GM18505 (cell line): ENCODE data around the gene SLC41A2.
"Not testable (repeated sequence)": the region's sequence is repeated elsewhere in the genome, so short reads cannot be mapped to it uniquely, and the experiment has no call there.

Experiments used
- ATAC-seq: cut with Tn5 transposase; IDR thresholded peaks from one replicate; pipeline ENCODE4 v1.9.1; 2021; ENCODE audit not compliant: unreplicated experiment
- POLR2A ChIP-seq: IDR thresholded peaks from 4 replicates; pipeline ENCODE4 v1.6.1; 2011; ENCODE audit warnings: borderline replicate concordance; ENCODE audit not compliant: insufficient read depth, insufficient read length; ENCODE audit errors: extremely low read depth

The SLC41A2 gene

DNA sequence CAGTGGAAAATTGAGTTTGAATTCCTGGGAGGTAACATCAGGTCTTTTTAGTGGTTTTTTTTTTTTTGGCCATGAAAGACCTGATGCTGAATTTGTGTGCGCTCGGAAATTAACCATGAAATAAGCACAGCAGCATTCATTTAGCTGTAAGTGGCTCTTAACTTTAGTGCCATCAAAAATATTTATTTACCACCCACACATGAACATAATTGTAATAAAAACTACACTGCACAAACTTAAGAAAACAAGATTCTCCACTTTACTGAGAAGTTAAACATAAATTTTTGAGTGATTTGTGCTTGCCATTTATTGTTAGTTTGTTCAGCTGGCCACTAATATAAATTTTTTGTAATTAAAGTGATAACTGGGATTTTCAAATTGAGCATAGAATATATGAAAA, 2.4 kb downstream of the SLC41A2 start:
- no peak for TF ChIP-seq POLR2A
- ATAC-seq: no peak

DNA sequence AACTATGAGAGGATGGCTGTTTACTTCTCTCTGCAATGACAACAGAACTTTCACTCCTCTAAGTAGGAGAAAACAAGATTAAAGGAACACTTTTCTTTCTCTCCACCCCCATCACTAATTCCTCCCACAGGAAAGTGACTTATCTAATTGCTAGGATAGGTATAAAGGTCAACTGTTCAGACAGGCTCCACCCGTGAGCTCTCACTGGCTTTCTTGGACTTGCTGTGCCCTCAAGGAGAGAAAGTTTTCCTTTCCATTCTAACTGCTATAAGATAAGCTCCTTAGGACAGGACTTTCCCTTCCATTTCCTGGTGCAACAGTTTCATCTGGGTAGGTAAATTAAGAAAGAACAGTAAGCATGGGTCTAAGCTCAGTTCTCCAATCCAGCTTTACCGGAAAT, 4.8 kb downstream of the SLC41A2 start:
- no peak for TF ChIP-seq POLR2A
- no peak for ATAC-seq

GRCh38 chr12:104952816-104953215, 5.3 kb downstream of the SLC41A2 start:
- ATAC-seq: no peak
- no peak for TF ChIP-seq POLR2A

GRCh38 chr12:104951759-104952509, 6.2 kb downstream of the SLC41A2 start:
- ATAC-seq: no peak
- no peak for TF ChIP-seq POLR2A

DNA sequence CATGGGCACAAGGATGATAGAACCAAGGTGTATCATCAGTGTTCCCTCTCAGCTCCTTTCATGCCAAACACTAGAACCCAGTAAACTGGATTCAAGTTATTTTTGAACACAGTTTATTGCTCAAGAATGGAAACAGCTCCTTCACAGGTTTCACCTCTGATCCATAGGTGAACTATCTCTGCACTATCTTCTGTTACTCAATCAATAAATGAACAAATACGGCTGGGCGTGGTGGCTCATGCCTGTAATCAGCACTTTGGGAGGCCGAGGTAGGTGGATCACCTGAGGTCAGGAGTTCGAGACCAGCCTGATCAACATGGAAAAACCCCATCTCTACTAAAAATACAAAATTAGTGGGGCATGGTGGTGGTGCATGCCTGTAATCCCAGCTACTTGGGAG, 9.4 kb downstream of the SLC41A2 start:
- ATAC-seq: not testable (repeated sequence)

GRCh38 chr12:104944252-104944651, 13.8 kb downstream of the SLC41A2 start:
- no peak for ATAC-seq
- TF ChIP-seq POLR2A: no peak

DNA sequence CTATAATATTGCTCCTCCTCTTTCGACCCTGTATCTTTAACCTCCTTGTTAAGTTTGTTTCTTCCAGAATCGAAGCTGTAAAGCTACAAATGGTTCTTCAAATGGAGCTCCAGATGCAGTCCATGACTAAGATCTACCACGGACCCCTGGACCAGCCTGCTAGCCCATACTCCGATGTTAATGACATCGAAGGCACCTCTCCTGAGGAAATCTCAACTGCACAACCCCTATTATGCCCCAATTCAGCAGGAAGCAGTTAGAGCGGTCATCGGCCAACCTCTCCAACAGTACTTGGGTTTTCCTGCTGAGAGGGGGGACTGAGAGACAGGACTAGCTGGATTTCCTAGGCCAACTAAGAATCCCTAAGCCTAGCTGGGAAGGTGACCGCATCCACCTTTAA, 14.7 kb downstream of the SLC41A2 start:
- not testable (repeated sequence) for ATAC-seq

- no peak for ATAC-seq
- TF ChIP-seq POLR2A: no peak
Observed at GRCh38 chr12:104942075-104942474, 16.0 kb downstream of the SLC41A2 start.

GRCh38 chr12:104941454-104941853, 16.6 kb downstream of the SLC41A2 start:
- TF ChIP-seq POLR2A: no peak
- no peak for ATAC-seq

GRCh38 chr12:104939089-104939488, 19.0 kb downstream of the SLC41A2 start:
- no peak for TF ChIP-seq POLR2A
- ATAC-seq: no peak

DNA sequence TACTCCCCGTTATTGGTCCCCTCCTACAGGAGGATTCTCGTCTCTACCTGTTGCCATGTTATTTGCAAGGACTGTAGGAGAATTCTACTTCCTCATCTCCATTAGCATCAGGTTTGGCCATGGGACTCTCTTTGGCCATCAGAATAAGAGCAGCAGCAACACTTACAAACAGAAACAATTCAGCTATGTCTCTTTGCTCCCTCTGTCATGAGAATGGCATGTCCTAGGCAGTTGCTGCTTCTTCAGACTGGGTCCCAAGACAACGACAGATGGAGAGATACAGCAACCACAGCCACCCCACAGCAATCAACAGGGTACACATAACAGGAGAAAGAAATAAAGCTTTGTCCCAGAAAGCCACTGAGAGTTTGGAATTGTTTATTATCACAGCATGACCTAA, 19.7 kb downstream of the SLC41A2 start:
- no peak for TF ChIP-seq POLR2A
- ATAC-seq: no peak

GRCh38 chr12:104935886-104936285, 22.2 kb downstream of the SLC41A2 start:
- TF ChIP-seq POLR2A: no peak
- no peak for ATAC-seq

- no peak for ATAC-seq
- no peak for TF ChIP-seq POLR2A
Observed at GRCh38 chr12:104933778-104934177, 24.3 kb downstream of the SLC41A2 start.

GRCh38 chr12:104933128-104933527, 25.0 kb downstream of the SLC41A2 start:
- ATAC-seq: no peak
- no peak for TF ChIP-seq POLR2A

DNA sequence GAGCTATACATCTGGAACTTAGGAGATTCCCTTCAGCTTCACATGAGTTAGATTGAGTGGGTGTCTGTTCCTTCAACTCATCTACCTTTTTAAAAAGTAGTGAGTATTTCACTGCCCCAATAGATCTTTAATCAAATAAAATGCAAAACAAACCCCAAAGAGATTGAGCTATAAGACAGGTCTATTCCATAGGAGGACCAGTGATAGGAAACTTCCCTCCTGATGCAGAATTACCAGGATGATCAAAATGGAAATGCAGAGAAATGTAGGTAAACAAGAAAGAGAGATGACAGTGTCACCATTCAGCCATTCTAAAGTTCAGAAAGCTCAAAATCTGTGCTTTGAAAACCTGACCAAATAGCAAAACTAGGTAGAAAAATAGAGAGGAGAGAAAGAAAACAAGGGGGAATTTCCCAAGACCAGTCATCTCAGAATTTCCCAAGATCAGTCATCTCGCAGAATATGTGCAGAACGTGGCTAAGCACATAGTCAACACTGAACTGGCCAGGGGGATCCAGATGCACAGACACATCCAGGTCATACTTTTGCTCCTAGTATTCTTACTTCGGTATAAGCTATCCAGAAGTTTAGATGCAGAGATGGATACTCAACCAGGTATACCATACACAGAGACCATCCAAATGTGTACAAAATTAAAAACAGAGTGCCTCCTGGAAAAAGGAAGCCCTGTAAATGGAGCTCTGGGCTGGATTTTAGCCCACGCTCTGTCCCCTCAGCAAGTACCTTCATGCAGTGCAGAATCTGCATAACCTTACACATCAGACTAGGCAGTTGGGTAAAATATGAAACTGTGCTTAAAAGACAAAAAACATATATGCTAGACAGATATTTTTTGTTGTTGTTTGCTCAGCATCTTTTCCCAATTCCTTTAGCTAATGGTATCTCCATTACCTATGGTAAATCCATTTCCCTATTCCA, 27.4 kb downstream of the SLC41A2 start:
- no peak for TF ChIP-seq POLR2A
- peak; percentile 74 for ATAC-seq

- ATAC-seq: peak; percentile 16
- no peak for TF ChIP-seq POLR2A
Observed at GRCh38 chr12:104929977-104930376, 28.1 kb downstream of the SLC41A2 start.
